Measurements from ENCODE around the gene OFD1. TPM values are rescaled to one million over a fixed set of nuclear protein-coding genes. Genes with fewer than 3 reads are reported as not detected.

Gene OFD1
- total and polyA plus RNA-seq, 2 donors (not counting 3 experiments of a cell fraction or from before 2014, with no cell fraction given), result 4.7 to 12.0 TPM

GRCh38 chrX:13687203-13687602, 47.3 kb upstream of the OFD1 start:
- DNase-seq (ENCODE audit: low read depth, low spot score), result no peak
- intact Hi-C loops (cut with micrococcal nuclease) (no loop called here), dilution Hi-C loops (cut with MboI; ENCODE audit: extremely low pct_ligation_motif_present, low sequenced_read_pairs) (no loop called here)
- H3K4me2 ChIP-seq (ENCODE audit: insufficient read depth, low read length), result no peak overlapping the region
- no peak for TF ChIP-seq GATA2 (IDR thresholded peaks at IDR 0.05; ENCODE audit: insufficient read depth, insufficient read length, low read depth, low read length)
- TF ChIP-seq POLR2AphosphoS5 (IDR thresholded peaks at IDR 0.05; ENCODE audit: insufficient read depth, low read depth, low read length), result no peak
- H3K36me3 ChIP-seq (ENCODE audit: control insufficient read depth in 2 of 2, extremely low read depth in 1 of 2, insufficient read depth in 2 of 2, low read length in 2 of 2), result no peaks in the 10 kb centered on the region
- H3K79me2 ChIP-seq (ENCODE audit: control insufficient read depth, insufficient read depth, low read length), result peaks cover 22% of the 10 kb centered on the region
- H4K20me1 ChIP-seq (replicated peaks; ENCODE audit: control insufficient read depth, extremely low read depth, insufficient read depth, low read length), result no peaks in the 10 kb centered on the region
- CTCF ChIA-PET, result interaction anchor here (1.2 to 2.8 kb wide), 3 partner anchors 28 to 181 kb away, joined by 3 to 7 read pairs (median 5); no protein-coding TSS in a partner anchor
- POLR2A ChIA-PET, result no interaction called here
- H3K4me1 ChIP-seq (ENCODE audit: control insufficient read depth, extremely low read depth, insufficient read depth, low read length), result peaks cover 10% of the 10 kb centered on the region
- FAIRE-seq, result no peak
- H3K9me1 ChIP-seq (replicated peaks; ENCODE audit: control insufficient read depth, extremely low read depth, insufficient read depth, low read length), result no peaks in the 10 kb centered on the region
- H3K27me3 ChIP-seq (ENCODE audit: control insufficient read depth in 2 of 2, insufficient read depth in 2 of 2, low read length in 2 of 2), result no peaks in the 10 kb centered on the region
- BruUV-seq (replicated peaks), result no TSS peak
- no peak overlapping the region for H3K9ac ChIP-seq (replicated peaks; ENCODE audit: extremely low read depth, insufficient read depth, low read length)
- no peak overlapping the region for H2AFZ ChIP-seq (ENCODE audit: low read depth, low read length)
- no peak overlapping the region for H3K27ac ChIP-seq (ENCODE audit: insufficient read depth, low read depth, low read length)
- no peak overlapping the region for H3K4me3 ChIP-seq (replicated peaks in 1 of 3; ENCODE audit: insufficient read depth in 1 of 3, low read depth in 1 of 3, low read length in 3 of 3)
- no peaks in the 10 kb centered on the region for H3K9me3 ChIP-seq (replicated peaks; ENCODE audit: control insufficient read depth, insufficient read depth, low read length)

- TF ChIP-seq EZH2 (IDR thresholded peaks at IDR 0.05; ENCODE audit: borderline replicate concordance, low read depth, low read length, severe bottlenecking) (no peak), MAX (IDR thresholded peaks at IDR 0.05; ENCODE audit: insufficient read depth, insufficient read length) (no peak), MYC (IDR thresholded peaks at IDR 0.05; ENCODE audit: low read depth, low read length) (no peak), JUN (IDR thresholded peaks at IDR 0.05; ENCODE audit: borderline replicate concordance, insufficient read depth, insufficient read length, low read depth) (no peak), GATA2 (IDR thresholded peaks at IDR 0.05; ENCODE audit: insufficient read depth, insufficient read length, low read depth, low read length) (no peak), POLR2A (IDR thresholded peaks at IDR 0.05; ENCODE audit: low read depth, low read length) (no peak), POLR2AphosphoS5 (IDR thresholded peaks at IDR 0.05; ENCODE audit: insufficient read depth, low read depth, low read length) (no peak)
- TF ChIP-seq, protein P1, sequence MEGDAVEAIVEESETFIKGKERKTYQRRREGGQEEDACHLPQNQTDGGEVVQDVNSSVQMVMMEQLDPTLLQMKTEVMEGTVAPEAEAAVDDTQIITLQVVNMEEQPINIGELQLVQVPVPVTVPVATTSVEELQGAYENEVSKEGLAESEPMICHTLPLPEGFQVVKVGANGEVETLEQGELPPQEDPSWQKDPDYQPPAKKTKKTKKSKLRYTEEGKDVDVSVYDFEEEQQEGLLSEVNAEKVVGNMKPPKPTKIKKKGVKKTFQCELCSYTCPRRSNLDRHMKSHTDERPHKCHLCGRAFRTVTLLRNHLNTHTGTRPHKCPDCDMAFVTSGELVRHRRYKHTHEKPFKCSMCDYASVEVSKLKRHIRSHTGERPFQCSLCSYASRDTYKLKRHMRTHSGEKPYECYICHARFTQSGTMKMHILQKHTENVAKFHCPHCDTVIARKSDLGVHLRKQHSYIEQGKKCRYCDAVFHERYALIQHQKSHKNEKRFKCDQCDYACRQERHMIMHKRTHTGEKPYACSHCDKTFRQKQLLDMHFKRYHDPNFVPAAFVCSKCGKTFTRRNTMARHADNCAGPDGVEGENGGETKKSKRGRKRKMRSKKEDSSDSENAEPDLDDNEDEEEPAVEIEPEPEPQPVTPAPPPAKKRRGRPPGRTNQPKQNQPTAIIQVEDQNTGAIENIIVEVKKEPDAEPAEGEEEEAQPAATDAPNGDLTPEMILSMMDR (IDR thresholded peaks at IDR 0.05; ENCODE audit: extremely low read depth in 1 of 2, insufficient read depth in 1 of 2, low read depth in 1 of 2, low read length in 2 of 2), result no peak
- Histone ChIP-seq H3K9me1 (replicated peaks; ENCODE audit: control insufficient read depth, extremely low read depth, insufficient read depth, low read length) (no peaks in the 10 kb centered on the region), H3K36me3 (ENCODE audit: control insufficient read depth in 2 of 2, extremely low read depth in 1 of 2, insufficient read depth in 2 of 2, low read length in 2 of 2) (no peaks in the 10 kb centered on the region), H3K4me2 (ENCODE audit: insufficient read depth, low read length) (peak overlapping the region; percentile 81), H2AFZ (ENCODE audit: low read depth, low read length) (peak overlapping the region; percentile 82), H3K4me1 (ENCODE audit: control insufficient read depth, extremely low read depth, insufficient read depth, low read length) (peaks cover 10% of the 10 kb centered on the region), H3K79me2 (ENCODE audit: control insufficient read depth, insufficient read depth, low read length) (peaks cover 35% of the 10 kb centered on the region), H3K27ac (ENCODE audit: insufficient read depth, low read depth, low read length) (no peak overlapping the region), H3K9me3 (replicated peaks; ENCODE audit: control insufficient read depth, insufficient read depth, low read length) (no peaks in the 10 kb centered on the region), H3K27me3 (ENCODE audit: control insufficient read depth in 2 of 2, insufficient read depth in 2 of 2, low read length in 2 of 2) (no peaks in the 10 kb centered on the region), H4K20me1 (replicated peaks; ENCODE audit: control insufficient read depth, extremely low read depth, insufficient read depth, low read length) (no peaks in the 10 kb centered on the region), H3K4me3 (replicated peaks in 1 of 3; ENCODE audit: insufficient read depth in 1 of 3, low read depth in 1 of 3, low read length in 3 of 3) (peak overlapping the region; percentile 44 to 77 (median 64)), H3K9ac (replicated peaks; ENCODE audit: extremely low read depth, insufficient read depth, low read length) (peak overlapping the region; percentile 41)
- FAIRE-seq (no peak), DNase-seq (ENCODE audit: low read depth, low spot score) (no peak)
- ChIA-PET POLR2A (no interaction called here), CTCF (interaction anchor here (1.0 to 2.8 kb wide), 5 partner anchors 11 to 182 kb away, joined by 3 to 7 read pairs (median 3); no protein-coding TSS in a partner anchor)
- dilution Hi-C loops (cut with MboI; ENCODE audit: extremely low pct_ligation_motif_present, low sequenced_read_pairs), result no loop called here
- intact Hi-C loops (cut with micrococcal nuclease), result loop anchor here (2.0 kb wide), 1 partner anchor 46 kb away; the partner anchor contains the start of genes OFD1 and TRAPPC2
- BruUV-seq (replicated peaks), result no TSS peak
Measured at GRCh38 chrX:13688384-13688957, 46.1 kb upstream of the OFD1 start.
